Loucy (cell line): ENCODE results near the gene ZNF564.

Source experiments
- H2AFZ ChIP-seq: fragments of 200-600 bp; sonication (generic); 2 replicates; pipeline ENCODE4 v1.6.0; 2016; ENCODE audit warnings: antibody characterized with exemption, mild to moderate bottlenecking, low read length, moderate library complexity
- H3F3A ChIP-seq: fragments of 200-600 bp; 2 replicates; pipeline ENCODE4 v1.6.0; 2016; ENCODE audit warnings: antibody characterized with exemption, low read depth, mild to moderate bottlenecking
- H3K27me3 ChIP-seq: fragments of 200-600 bp; sonication (generic); 2 replicates; pipeline ENCODE4 v1.6.1; 2014; ENCODE audit warnings: low read length, mild to moderate bottlenecking; ENCODE audit not compliant: insufficient read depth, poor library complexity, severe bottlenecking
- H3K36me3 ChIP-seq: fragments of 200-600 bp; sonication (generic); 2 replicates; pipeline ENCODE4 v1.6.1; 2016; ENCODE audit warnings: low read length; ENCODE audit not compliant: insufficient read depth
- H3K4me1 ChIP-seq: fragments of 200-600 bp; sonication (generic); 2 replicates; pipeline ENCODE4 v1.5.1; 2014; ENCODE audit warnings: low read length, mild to moderate bottlenecking; ENCODE audit not compliant: insufficient read depth, poor library complexity, severe bottlenecking
- H3K4me2 ChIP-seq: fragments of 200-600 bp; sonication (generic); 2 replicates; pipeline ENCODE4 v1.6.0; 2014; ENCODE audit warnings: antibody characterized with exemption, low read length, low read depth, mild to moderate bottlenecking; ENCODE audit not compliant: poor library complexity, severe bottlenecking
- H3K4me3 ChIP-seq: fragments of 200-600 bp; sonication (generic); 2 replicates; pipeline ENCODE4 v1.5.1; 2014; ENCODE audit warnings: low read length, mild to moderate bottlenecking, mixed read lengths; ENCODE audit not compliant: poor library complexity, severe bottlenecking
- H3K79me2 ChIP-seq: fragments of 200-600 bp; sonication (generic); 2 replicates; pipeline ENCODE4 v1.6.1; 2014; ENCODE audit warnings: low read length; ENCODE audit not compliant: insufficient read depth
- H3K9ac ChIP-seq: fragments of 200-600 bp; sonication (generic); 2 replicates; pipeline ENCODE4 v1.6.0; 2014; ENCODE audit warnings: mild to moderate bottlenecking, low read depth, low read length, moderate library complexity; ENCODE audit not compliant: poor library complexity, severe bottlenecking
- H3K9me2 ChIP-seq: fragments of 200-600 bp; sonication (generic); replicated peaks from 2 replicates; pipeline ENCODE4 v1.6.1; 2016; ENCODE audit warnings: low read depth, low read length, mixed read lengths
- H3K9me3 ChIP-seq: fragments of 200-600 bp; sonication (generic); 2 replicates; pipeline ENCODE4 v1.6.1; 2014; ENCODE audit warnings: mild to moderate bottlenecking, antibody characterized with exemption, low read length, low read depth; ENCODE audit not compliant: insufficient read depth
- H4K20me1 ChIP-seq: fragments of 200-600 bp; sonication (generic); 2 replicates; pipeline ENCODE4 v1.6.0; 2014; ENCODE audit warnings: antibody characterized with exemption, low read length, mild to moderate bottlenecking; ENCODE audit not compliant: insufficient read depth, poor library complexity, severe bottlenecking
- CTCF ChIP-seq: fragments of 200-600 bp; sonication (generic); conservative IDR thresholded peaks from 2 replicates; pipeline ENCODE4 v1.5.1; 2014; ENCODE audit warnings: mild to moderate bottlenecking, antibody characterized with exemption, low read length
- EZH2phosphoT487 ChIP-seq: fragments of 200-600 bp; IDR thresholded peaks from 2 replicates; pipeline ENCODE4 v1.6.1; 2018; ENCODE audit warnings: antibody characterized with exemption, mild to moderate bottlenecking, moderate library complexity, borderline replicate concordance

The ZNF564 gene

GRCh38 chr19:12478234-12478941, 72.9 kb downstream of the ZNF564 start:
- Histone ChIP-seq H3K9me3 (no peaks in the 10 kb centered on the region), H3K4me1 (peaks cover 45% of the 10 kb centered on the region), H3K79me2 (peaks cover 98% of the 10 kb centered on the region), H3F3A (peaks cover 4% of the 10 kb centered on the region; the same call in 1 of the 2 replicates), H3K4me3 (peak overlapping the region; percentile 4), H3K9ac (no peak overlapping the region), H3K36me3 (no peaks in the 10 kb centered on the region), H2AFZ (no peak overlapping the region), H4K20me1 (peaks cover 34% of the 10 kb centered on the region), H3K4me2 (peak overlapping the region; percentile 23), H3K9me2 (no peaks in the 10 kb centered on the region), H3K27me3 (no peaks in the 10 kb centered on the region)
- no peak for TF ChIP-seq EZH2phosphoT487
- TF ChIP-seq CTCF = no peak
